ENCODE measurements around the gene GRK5. TPM values are rescaled to one million over a fixed set of nuclear protein-coding genes. Genes with fewer than 3 reads are reported as not detected.

Gene GRK5
- total and polyA plus RNA-seq, 2 donors from 2014 or later = 7.3 to 18.7 TPM

GRCh38 chr10:119357412-119358151 is 150.2 kb downstream of the GRK5 start:
- H3K27ac ChIP-seq (ENCODE audit: low read depth in 2 of 2, low read length in 2 of 2) = no peak overlapping the region
- no peak overlapping the region for H3K4me3 ChIP-seq (ENCODE audit: low read length in 3 of 3)
- no peak overlapping the region for H3K9ac ChIP-seq (ENCODE audit: low read length in 3 of 3)
- DNase-seq (no peak), FAIRE-seq (no peak)
- no peak for TF ChIP-seq CTCF (IDR thresholded peaks at IDR 0.05; ENCODE audit: borderline replicate concordance, extremely low read depth, insufficient read depth)
- intact Hi-C loops (cut with DNase I) = no loop called here
- H3K4me1 ChIP-seq (ENCODE audit: control insufficient read depth in 2 of 3, insufficient read depth in 2 of 3, low read depth in 1 of 3, low read length in 3 of 3) = no peaks in the 10 kb centered on the region
- H3K36me3 ChIP-seq (ENCODE audit: control insufficient read depth in 2 of 3, insufficient read depth in 3 of 3, low read length in 3 of 3) = no peaks in the 10 kb centered on the region
- peaks cover 0 to 11% (median 0%) of the 10 kb centered on the region in 3 donors for H3K9me3 ChIP-seq (ENCODE audit: control insufficient read depth in 2 of 3, insufficient read depth in 1 of 3, low read length in 3 of 3)
- H3K27me3 ChIP-seq (ENCODE audit: control insufficient read depth, insufficient read depth, low read length) = no peaks in the 10 kb centered on the region

GRCh38 chr10:119358152-119358512 is 150.8 kb downstream of the GRK5 start:
- no peak for FAIRE-seq

GRCh38 chr10:119358567-119358966 is 151.2 kb downstream of the GRK5 start:
- DNase-seq (no peak), FAIRE-seq (no peak)
- H3K9me3 ChIP-seq (ENCODE audit: control insufficient read depth in 2 of 3, insufficient read depth in 1 of 3, low read length in 3 of 3) = peaks cover 0 to 11% (median 0%) of the 10 kb centered on the region in 3 donors
- H3K4me1 ChIP-seq (ENCODE audit: control insufficient read depth in 2 of 3, insufficient read depth in 2 of 3, low read depth in 1 of 3, low read length in 3 of 3) = no peaks in the 10 kb centered on the region
- no peaks in the 10 kb centered on the region for H3K27me3 ChIP-seq (ENCODE audit: control insufficient read depth, insufficient read depth, low read length)
- intact Hi-C loops (cut with DNase I) = no loop called here
- no peak overlapping the region for H3K9ac ChIP-seq (ENCODE audit: low read length in 3 of 3)
- H3K36me3 ChIP-seq (ENCODE audit: control insufficient read depth in 2 of 3, insufficient read depth in 3 of 3, low read length in 3 of 3) = no peaks in the 10 kb centered on the region
- H3K4me3 ChIP-seq (ENCODE audit: low read length in 3 of 3) = no peak overlapping the region
- no peak for TF ChIP-seq CTCF (IDR thresholded peaks at IDR 0.05; ENCODE audit: borderline replicate concordance, extremely low read depth, insufficient read depth)
- H3K27ac ChIP-seq (ENCODE audit: low read depth in 2 of 2, low read length in 2 of 2) = no peak overlapping the region

More at GRCh38 chr10:119358152-119358512, 150.8 kb downstream of the GRK5 start:
- no peak for TF ChIP-seq CTCF (IDR thresholded peaks at IDR 0.05; ENCODE audit: borderline replicate concordance, extremely low read depth, insufficient read depth)
- H3K9ac ChIP-seq (ENCODE audit: low read length in 3 of 3) = no peak overlapping the region
- no peaks in the 10 kb centered on the region for H3K36me3 ChIP-seq (ENCODE audit: control insufficient read depth in 2 of 3, insufficient read depth in 3 of 3, low read length in 3 of 3)
- peaks cover 0 to 11% (median 0%) of the 10 kb centered on the region in 3 donors for H3K9me3 ChIP-seq (ENCODE audit: control insufficient read depth in 2 of 3, insufficient read depth in 1 of 3, low read length in 3 of 3)
- intact Hi-C loops (cut with DNase I) = no loop called here
- no peak overlapping the region for H3K4me3 ChIP-seq (ENCODE audit: low read length in 3 of 3)
- H3K4me1 ChIP-seq (ENCODE audit: control insufficient read depth in 2 of 3, insufficient read depth in 2 of 3, low read depth in 1 of 3, low read length in 3 of 3) = no peaks in the 10 kb centered on the region
- H3K27ac ChIP-seq (ENCODE audit: low read depth in 2 of 2, low read length in 2 of 2) = no peak overlapping the region
- no peak for DNase-seq
- no peaks in the 10 kb centered on the region for H3K27me3 ChIP-seq (ENCODE audit: control insufficient read depth, insufficient read depth, low read length)
